GM12878 (cell line): Measurements from ENCODE around the gene CITED2.

Source experiments
- CBFB ChIP-seq: IDR thresholded peaks from 2 replicates; pipeline ENCODE4 v1.6.1; 2016; ENCODE audit warnings: antibody characterized with exemption, low read depth
- CTCF ChIP-seq, 3 experiments: IDR thresholded peaks in 2 of 3; conservative IDR thresholded peaks in 1 of 3; 2 replicates each; pipeline ENCODE4 v1.5.1; 2011; ENCODE audit warnings: low read depth in 3 of 3, low read length in 3 of 3, mild to moderate bottlenecking in 3 of 3, control low read depth in 2 of 3, moderate library complexity in 2 of 3, inconsistent platforms in 1 of 3, mixed read lengths in 1 of 3; ENCODE audit not compliant: control insufficient read depth in 2 of 3, insufficient read depth in 1 of 3; ENCODE audit errors: extremely low read depth in 1 of 3
- MXI1 ChIP-seq: fragments of 150-350 bp; IDR thresholded peaks from 2 replicates; pipeline ENCODE4 v1.6.1; 2011; ENCODE audit warnings: low read depth, mild to moderate bottlenecking, inconsistent platforms, low read length, improper control_type of control experiment
- POLR2A ChIP-seq: IDR thresholded peaks from 2 replicates; pipeline ENCODE4 v1.6.1; 2011; ENCODE audit warnings: low read depth, mild to moderate bottlenecking, low read length
- POLR2AphosphoS5 ChIP-seq: IDR thresholded peaks from 2 replicates; pipeline ENCODE4 v1.6.1; 2011; ENCODE audit warnings: mild to moderate bottlenecking, low read length, inconsistent platforms
- PRDM15 ChIP-seq: fragments of 450-650 bp; formaldehyde crosslinking; IDR thresholded peaks from 2 replicates; pipeline ENCODE4 v1.4.0; 2020; ENCODE audit warnings: mild to moderate bottlenecking, moderate library complexity
- RAD51 ChIP-seq: fragments of 450-650 bp; IDR thresholded peaks from 2 replicates; pipeline ENCODE4 v1.6.1; 2016; ENCODE audit warnings: moderate library complexity, mild to moderate bottlenecking, inconsistent platforms
- TAF1 ChIP-seq: IDR thresholded peaks from 2 replicates; pipeline ENCODE4 v1.6.1; 2011; ENCODE audit warnings: mild to moderate bottlenecking, low read depth, low read length, borderline replicate concordance
- ZNF622 ChIP-seq: fragments of 450-650 bp; IDR thresholded peaks from 2 replicates; pipeline ENCODE4 v1.6.1; 2017; ENCODE audit warnings: mild to moderate bottlenecking, inconsistent platforms
- TF ChIP-seq, protein P1 (sequence below): IDR thresholded peaks from 2 replicates; pipeline ENCODE4 v1.6.1; 2012; ENCODE audit warnings: mild to moderate bottlenecking, low read depth, low read length
- TF ChIP-seq, protein P2 (sequence below): IDR thresholded peaks from 2 replicates; pipeline ENCODE4 v1.6.1; 2011; ENCODE audit warnings: mild to moderate bottlenecking, low read depth, low read length, moderate library complexity; ENCODE audit not compliant: insufficient replicate concordance
- TF ChIP-seq, protein P3 (sequence below): fragments of 450-650 bp; IDR thresholded peaks from 2 replicates; pipeline ENCODE4 v1.6.1; 2014; ENCODE audit warnings: mild to moderate bottlenecking

DNA sequence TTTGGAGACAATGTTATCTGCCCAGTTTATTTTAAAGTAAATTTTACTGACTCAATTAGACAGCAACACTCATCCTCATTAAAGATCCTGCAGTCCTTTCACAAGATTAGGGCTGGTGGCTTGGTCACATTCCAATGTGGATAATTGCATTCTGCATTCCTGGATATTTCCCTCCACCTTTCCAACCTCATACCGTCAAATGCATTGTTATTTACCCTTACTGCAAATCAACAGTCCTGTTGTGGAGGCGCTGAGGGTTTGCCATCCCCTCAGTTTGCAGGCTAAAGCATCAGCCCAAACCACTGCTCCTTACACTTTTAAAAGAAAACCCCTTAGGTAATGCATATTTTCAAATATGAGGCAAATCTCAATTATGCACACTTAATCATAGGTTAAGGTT, 5.4 kb downstream of the CITED2 start:
- TF ChIP-seq, protein P1, sequence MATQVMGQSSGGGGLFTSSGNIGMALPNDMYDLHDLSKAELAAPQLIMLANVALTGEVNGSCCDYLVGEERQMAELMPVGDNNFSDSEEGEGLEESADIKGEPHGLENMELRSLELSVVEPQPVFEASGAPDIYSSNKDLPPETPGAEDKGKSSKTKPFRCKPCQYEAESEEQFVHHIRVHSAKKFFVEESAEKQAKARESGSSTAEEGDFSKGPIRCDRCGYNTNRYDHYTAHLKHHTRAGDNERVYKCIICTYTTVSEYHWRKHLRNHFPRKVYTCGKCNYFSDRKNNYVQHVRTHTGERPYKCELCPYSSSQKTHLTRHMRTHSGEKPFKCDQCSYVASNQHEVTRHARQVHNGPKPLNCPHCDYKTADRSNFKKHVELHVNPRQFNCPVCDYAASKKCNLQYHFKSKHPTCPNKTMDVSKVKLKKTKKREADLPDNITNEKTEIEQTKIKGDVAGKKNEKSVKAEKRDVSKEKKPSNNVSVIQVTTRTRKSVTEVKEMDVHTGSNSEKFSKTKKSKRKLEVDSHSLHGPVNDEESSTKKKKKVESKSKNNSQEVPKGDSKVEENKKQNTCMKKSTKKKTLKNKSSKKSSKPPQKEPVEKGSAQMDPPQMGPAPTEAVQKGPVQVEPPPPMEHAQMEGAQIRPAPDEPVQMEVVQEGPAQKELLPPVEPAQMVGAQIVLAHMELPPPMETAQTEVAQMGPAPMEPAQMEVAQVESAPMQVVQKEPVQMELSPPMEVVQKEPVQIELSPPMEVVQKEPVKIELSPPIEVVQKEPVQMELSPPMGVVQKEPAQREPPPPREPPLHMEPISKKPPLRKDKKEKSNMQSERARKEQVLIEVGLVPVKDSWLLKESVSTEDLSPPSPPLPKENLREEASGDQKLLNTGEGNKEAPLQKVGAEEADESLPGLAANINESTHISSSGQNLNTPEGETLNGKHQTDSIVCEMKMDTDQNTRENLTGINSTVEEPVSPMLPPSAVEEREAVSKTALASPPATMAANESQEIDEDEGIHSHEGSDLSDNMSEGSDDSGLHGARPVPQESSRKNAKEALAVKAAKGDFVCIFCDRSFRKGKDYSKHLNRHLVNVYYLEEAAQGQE, result no peak
- TF ChIP-seq RAD51, result no peak
- no peak for TF ChIP-seq CTCF (IDR thresholded peaks at IDR 0.05 in 2 of 3, conservative IDR thresholded peaks at IDR 0.05 in 1 of 3; ENCODE audit: control insufficient read depth in 2 of 3, extremely low read depth in 1 of 3, insufficient read depth in 1 of 3, low read depth in 3 of 3, low read length in 3 of 3)
- no peak for TF ChIP-seq ZNF622
- TF ChIP-seq, protein P2, sequence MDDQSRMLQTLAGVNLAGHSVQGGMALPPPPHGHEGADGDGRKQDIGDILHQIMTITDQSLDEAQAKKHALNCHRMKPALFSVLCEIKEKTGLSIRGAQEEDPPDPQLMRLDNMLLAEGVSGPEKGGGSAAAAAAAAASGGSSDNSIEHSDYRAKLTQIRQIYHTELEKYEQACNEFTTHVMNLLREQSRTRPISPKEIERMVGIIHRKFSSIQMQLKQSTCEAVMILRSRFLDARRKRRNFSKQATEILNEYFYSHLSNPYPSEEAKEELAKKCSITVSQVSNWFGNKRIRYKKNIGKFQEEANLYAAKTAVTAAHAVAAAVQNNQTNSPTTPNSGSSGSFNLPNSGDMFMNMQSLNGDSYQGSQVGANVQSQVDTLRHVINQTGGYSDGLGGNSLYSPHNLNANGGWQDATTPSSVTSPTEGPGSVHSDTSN, result no peak
- TF ChIP-seq, protein P3, sequence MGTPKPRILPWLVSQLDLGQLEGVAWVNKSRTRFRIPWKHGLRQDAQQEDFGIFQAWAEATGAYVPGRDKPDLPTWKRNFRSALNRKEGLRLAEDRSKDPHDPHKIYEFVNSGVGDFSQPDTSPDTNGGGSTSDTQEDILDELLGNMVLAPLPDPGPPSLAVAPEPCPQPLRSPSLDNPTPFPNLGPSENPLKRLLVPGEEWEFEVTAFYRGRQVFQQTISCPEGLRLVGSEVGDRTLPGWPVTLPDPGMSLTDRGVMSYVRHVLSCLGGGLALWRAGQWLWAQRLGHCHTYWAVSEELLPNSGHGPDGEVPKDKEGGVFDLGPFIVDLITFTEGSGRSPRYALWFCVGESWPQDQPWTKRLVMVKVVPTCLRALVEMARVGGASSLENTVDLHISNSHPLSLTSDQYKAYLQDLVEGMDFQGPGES, result no peak
- no peak for TF ChIP-seq MXI1
- TF ChIP-seq CBFB, result no peak
- no peak for TF ChIP-seq POLR2A
- TF ChIP-seq PRDM15, result no peak
- TF ChIP-seq TAF1, result no peak
- no peak for TF ChIP-seq POLR2AphosphoS5
